GM19324 (cell line): ENCODE measurements around the gene MMP11.

Source experiments
- ATAC-seq: cut with Tn5 transposase; IDR thresholded peaks from one replicate; pipeline ENCODE4 v1.9.1; 2021; ENCODE audit warnings: mild to moderate bottlenecking, moderate library complexity; ENCODE audit not compliant: unreplicated experiment, low FRiP score

MMP11 gene

DNA sequence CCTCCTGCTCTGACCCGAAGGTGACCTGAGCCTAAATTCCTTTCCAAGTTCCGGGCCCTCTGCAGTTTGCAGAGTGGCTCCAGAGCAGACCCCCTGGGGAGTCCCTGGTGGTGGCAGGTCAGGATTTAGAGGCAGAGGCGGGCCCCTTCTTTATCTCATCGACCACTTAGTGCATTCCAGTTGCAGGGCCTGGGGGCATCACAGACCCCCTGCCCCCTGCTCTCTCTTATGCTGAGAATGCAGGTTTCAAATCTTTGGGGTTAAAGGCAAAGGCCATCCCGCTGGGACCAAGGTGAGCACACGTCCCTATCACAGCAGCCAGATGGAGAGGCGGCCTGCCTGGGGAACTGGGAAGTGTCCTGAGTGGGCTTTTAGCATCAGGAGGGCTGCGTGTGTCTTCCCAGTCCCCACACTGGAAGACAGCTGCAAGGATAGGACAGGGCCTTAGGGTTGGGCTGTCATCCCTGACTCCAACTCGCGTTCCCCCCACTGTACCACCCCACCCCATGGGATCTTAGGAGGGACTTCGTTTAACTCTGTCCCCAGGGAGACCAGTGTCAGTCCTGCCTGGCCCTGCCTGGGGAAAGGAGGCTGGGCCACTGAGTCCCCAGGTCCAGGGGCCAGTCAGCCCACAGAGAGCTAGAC is 54.8 kb downstream of the MMP11 start:
- ATAC-seq, result no peak

DNA sequence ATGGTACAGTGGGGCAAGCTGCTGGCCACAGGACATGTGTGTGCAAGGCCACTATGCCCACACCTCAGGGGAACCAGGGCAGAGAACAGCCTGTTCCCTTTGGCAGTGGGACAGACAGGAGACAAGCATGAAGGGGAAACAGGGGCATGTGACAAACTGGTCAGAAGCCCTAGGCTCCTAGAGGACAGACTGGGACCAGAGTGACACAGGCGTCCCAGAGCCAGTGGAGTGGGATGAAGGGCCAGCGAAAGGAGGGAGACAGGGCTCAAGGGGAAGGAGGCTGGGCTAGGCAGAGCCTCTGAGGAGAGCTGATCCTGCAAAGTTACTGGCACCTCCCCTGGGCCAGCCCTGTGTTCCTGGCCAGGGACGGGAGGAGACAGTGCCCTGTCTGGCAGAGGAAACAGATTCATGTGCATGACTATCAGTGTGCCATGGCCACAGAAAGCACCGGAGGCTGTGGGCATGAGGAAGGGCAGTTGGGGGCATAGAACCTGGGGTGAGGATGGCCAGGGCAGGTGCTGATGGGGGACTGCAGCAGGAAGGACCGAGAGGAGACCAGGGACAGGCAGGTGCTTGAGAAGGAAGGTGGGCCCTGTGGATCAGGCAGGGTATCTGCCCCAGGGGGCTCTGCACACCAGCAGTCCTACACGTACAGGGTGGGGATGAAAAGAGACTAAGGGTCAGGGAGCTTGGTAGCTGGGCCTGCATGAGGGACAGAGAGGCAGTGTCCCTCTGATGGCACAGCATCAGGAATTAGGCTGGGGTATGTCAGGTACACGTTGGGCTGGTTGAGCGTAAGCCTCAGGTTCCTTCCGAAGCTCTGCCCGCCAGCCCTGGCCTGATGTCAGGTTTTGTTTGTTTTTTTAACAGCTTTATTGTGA is 56.4 kb downstream of the MMP11 start:
- no peak for ATAC-seq

DNA sequence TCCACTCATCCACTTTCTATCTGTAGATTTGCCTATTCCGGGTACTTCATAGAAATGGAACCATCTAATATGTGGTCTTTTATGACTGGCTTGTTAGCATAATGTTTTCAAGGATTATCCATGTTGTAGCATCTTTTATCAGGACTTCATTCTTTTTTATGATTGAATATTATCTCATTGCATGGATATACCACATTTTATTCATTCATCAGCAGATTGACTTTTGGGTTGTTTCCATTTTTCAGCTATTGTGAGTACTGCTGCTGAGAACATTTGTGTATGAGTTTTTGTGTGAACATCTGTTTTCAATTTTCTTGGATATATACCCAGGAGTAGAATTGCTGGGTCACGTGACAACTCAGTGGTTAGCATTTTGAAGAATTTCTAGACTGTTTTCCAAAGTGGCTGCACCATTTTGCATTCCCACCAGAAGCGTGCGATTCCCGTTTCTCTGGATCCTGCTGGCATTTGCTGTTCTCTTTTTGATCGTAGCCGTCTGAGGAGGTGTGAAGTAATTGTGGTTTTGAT is 57.3 kb downstream of the MMP11 start:
- no peak for ATAC-seq

DNA sequence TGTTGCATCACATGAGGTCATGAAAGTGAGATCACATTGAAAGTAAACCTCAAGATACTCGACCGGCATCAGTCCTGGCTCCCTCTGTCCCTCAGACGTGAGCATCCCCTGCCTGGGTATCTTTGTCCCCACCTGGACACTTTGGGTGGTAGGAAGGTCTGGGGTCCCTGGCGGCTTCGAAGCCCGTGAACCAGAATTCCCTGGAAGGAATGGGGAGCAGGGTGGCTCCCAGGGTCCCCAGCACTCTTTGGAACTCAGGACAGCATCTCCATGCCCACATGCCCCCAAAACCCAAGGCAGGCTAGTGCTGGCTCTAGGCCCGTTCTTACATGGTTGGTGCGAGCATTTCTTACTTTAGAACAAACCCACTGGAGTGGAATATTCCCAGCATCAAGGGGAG is 58.6 kb downstream of the MMP11 start:
- ATAC-seq, result no peak

DNA sequence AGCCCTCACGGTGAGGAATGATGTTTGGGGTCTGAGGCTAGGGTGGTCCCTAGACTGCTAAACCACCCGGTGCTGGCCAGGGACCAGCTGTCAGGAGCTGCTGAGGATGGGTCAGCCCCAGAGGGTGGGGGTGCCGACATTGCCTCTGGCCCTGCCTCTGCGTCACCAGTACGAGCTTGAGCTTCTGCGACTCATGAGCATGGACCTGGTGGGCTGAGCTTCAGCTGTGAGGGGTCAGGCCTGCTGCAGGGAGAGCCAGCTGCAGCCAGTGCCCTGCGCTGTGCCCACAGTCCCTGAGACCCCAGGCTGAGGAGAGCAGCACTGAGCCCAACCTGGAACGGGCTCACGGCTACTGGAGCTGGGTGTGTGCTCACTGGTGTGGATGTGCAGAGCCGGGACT is 59.1 kb downstream of the MMP11 start:
- ATAC-seq, result no peak

DNA sequence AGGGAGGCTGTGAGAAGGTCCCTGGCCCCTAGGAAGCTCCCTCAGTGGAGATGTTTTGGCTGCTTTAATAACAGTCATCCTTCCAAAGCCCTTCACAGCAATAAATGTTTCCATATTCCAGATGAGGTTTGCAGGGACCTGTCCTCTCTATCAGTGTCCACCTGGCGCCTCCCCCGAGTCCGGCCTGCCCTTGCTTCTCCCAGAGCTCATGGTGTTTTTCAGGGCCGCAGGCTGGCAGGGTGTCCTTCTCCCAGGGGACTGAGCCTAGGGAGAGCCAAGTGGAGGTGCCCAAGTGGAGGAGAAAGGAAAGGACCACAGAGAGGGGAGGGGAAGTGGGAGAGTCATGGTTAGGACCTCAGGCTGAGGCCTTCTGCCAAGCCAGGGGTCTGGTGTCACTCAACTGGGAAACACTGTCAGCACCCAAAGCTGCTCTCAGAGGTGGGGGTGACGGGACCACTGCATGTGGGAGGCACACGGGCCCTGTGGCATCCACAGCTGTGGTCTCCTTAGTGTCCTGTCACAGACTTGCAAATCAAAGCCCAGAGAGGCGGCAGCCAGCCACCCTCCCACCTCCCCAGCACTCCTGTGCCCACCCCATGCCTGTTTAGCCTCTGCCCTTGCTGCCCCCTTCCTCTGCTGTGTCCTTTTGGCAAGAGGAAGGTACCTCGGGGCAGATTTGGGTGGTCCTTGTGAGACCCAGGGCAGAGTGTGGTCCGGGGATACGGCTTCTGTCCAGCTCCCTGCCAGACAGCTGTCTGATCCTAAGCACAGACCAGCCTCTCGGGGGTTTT is 59.8 kb downstream of the MMP11 start:
- no peak for ATAC-seq

DNA sequence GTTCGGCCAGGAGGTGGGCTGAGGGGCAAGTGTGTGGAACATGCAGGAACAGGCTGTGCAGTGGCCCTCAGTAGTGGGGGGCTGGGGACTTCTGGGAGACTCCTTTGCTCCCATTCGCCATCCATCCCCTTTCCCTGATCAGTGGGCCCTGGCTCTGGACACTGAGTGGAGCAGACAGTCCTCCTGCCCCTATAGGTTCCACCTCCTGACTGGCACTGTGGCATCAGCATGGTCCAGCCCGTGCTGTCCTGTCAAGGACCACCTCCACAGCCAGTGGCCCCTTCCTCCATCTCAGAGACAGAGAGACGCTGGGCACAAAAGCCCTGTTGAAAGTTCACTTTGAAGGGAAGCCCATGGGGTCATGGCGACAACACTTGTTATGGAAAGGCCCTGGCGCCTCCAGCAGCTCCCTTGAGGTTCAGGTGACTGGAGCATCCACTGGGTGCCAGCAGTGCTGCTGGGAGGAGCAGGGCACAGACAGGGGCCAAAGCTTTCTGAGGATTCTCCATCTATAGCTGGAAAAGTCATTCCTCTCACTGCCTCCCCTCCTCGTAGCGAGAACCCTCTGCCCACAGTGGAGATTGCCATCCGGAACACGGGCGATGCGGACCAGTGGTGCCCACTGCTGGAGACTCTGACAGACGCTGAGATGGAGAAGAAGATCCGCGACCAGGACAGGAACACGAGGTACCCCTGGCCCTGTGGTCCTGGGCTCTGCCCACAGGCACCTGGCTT is 60.5 kb downstream of the MMP11 start:
- ATAC-seq, result no peak
